Muscle of back (tissue), 11 donors: ENCODE measurements around the gene ZAP70. TPM values are rescaled to one million over a fixed set of nuclear protein-coding genes. Genes with fewer than 3 reads are reported as not detected.

ENCODE experiments used
- DNase-seq, 3 donors: peaks; one replicate each; pipeline versions ENCODE4 v3.0.0 to v3.0.0-alpha.2; 2013
- polyA plus RNA-seq, 10 donors: library from polyadenylated mRNA; unstranded; fragments of 120-200 nt; gene quantifications; one replicate each; pipeline ENCODE4 v1.2.1, GENCODE V29; 2013; ENCODE audit not compliant: insufficient read length in 10 of 10

ZAP70 gene
- polyA plus RNA-seq, 10 donors: 1.6 to 12.4 (median 3.0) TPM

DNA sequence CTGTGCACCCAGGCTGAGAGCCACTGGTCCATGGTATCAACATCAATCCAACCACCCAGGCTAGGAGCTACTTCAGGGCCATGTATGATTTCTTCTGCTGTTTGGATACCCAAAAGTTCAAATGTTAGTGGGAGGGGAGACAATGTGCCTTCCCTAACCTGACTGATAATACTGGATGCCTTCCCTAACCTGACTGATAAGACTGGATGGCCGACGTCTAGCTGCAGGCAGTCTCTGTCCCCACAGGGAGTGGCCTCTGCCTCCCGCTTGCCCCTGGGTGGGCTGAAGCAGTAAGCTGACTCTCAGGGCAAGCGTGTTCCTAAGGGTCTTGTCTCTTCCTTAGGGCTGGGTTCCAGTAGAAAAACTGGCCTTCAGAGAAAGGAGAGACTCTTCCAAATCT is 65.8 kb downstream of the ZAP70 start:
- no peak for DNase-seq

DNA sequence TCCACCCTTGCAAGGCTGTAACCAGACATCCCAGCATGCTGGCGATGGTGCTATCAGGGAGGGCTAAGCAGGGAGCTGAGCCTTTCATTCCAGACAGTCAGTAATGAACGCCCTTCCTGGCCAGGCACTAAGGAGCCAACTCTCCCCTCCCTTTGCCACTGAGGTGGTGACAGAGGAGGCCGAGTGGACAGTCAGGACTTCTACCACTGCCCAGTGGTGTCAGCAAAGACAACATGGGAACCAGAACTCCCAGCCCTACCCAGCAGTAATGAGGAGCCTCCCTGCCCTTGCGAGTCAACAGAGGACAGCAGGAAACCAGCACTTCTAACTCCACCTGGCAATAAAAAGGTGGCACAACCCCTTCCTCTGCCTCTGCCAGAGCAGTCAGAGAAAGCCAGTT is 68.6 kb downstream of the ZAP70 start:
- DNase-seq: no peak

DNA sequence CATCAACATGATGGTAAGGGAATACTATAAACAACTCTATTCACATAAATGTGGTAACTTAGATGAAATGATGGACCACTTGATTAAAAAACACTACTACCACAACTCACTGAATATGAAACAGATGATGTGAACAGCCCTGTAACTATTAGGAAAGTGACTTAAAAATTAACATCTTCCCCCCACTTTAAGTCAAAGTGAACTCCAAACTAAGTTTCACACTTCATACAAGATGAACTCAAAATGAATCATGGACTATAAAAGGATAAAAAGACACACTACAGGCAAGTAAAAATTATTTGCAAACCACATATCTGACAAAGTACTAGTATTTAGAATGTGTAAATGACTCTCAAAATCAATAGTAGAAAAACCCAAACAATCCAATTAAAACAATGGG is 71.6 kb downstream of the ZAP70 start:
- DNase-seq: no peak

DNA sequence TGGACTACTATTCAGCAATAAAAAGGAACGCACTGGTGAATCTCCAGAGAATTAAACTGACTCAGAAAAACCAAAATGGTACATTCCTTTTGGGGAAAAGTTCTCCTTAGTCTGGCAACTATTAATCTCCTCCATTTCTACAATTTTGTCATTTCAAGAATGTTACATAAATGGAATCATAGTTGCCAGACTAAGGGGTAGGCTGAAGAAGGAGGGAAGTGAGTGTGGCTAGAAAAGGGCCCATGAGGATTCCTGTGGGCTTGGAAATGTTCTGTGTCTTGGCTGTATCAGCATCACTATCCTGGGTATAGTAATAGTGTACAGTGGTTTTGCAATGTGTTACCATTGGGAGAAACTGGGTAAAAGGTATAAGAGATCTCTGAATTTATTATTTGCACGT is 72.4 kb downstream of the ZAP70 start:
- DNase-seq: no peak

DNA sequence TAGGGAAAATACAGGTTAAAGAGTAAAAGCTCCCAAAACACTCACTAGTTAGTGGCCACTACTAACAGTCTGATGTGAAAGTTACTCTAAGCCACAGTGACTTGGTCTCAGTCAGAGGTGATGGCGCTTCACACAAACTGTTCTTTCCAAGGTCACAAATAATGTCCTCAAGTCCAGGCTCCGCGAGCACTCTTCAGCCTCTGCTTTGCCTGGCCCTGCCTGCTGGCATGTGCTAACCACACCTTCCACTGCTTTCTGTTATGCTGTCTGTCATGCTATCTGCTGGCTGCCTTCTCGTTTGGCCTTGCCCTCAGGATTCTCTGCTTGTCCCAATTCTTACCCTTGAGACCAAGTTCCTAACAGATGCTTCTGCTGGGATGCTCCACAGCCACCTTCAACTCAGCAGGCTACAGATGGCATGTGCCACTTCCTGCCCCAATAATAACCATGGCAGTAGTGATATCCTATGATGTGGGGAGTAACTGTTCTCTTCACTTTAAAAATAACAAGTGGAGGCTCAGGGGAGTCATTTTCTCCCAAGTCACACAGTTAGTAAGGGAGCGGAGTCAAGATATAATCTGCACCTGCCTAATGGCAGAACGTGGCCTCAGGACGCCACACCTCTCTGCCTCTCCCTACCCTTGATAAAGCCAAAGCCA is 75.7 kb downstream of the ZAP70 start:
- no peak for DNase-seq

Other genes starting within 250 kb of the ZAP70 start
- 10 to 100 TPM in 9 of 10 donors, 1 to 10 TPM in 1; 8.8 to 30.5 (median 15.1) TPM for gene ANKRD36B, start 123.7 kb upstream of the ZAP70 start, polyA plus RNA-seq
- gene COX5B, start 67.5 kb upstream of the ZAP70 start, polyA plus RNA-seq: 100 to 1,000 TPM; 143 to 200 (median 176) TPM
- gene ACTR1B, start 49.5 kb upstream of the ZAP70 start, polyA plus RNA-seq: 10 to 100 TPM; 40.3 to 50.0 (median 45.4) TPM
- 10 to 100 TPM in 7 of 10 donors, 1 to 10 TPM in 3; 6.9 to 28.4 (median 13.6) TPM for gene C2orf92, start 43.9 kb upstream of the ZAP70 start, polyA plus RNA-seq